Brain microvascular endothelial cell (primary cell): Measurements from ENCODE around the gene AP4M1.
A peak's percentile ranks its signal among the peaks of the same experiment; 100 is the strongest.

Experiments used
- DNase-seq: peaks from one replicate; pipeline ENCODE4 v3.0.0-alpha.2; 2020
- H3K27ac ChIP-seq: fragments of 250-450 bp; sonication (Bioruptor Pico); 2 replicates; pipeline ENCODE4 v1.5.1; 2020; ENCODE audit warnings: mild to moderate bottlenecking, moderate library complexity
- H3K27me3 ChIP-seq: fragments of 250-450 bp; sonication (Bioruptor Pico); replicated peaks from 2 replicates; pipeline ENCODE4 v1.5.1; 2020; ENCODE audit warnings: mild to moderate bottlenecking
- H3K36me3 ChIP-seq: fragments of 250-450 bp; sonication (Bioruptor Pico); replicated peaks from 2 replicates; pipeline ENCODE4 v1.5.1; 2020; ENCODE audit warnings: mild to moderate bottlenecking
- H3K4me3 ChIP-seq: 2 replicates; pipeline ENCODE4 v1.5.1; 2011; ENCODE audit warnings: low read depth, mild to moderate bottlenecking, control low read depth, low read length, moderate library complexity
- CTCF ChIP-seq: IDR thresholded peaks from 2 replicates; pipeline ENCODE4 v1.5.1; 2011; ENCODE audit warnings: low read depth, mild to moderate bottlenecking, moderate library complexity, low read length, control low read depth, inconsistent platforms; ENCODE audit errors: missing control alignments
- in situ Hi-C: cut with HindIII; loops from 2 replicates; pipeline ENCODE4 v1.10.0; 2017; ENCODE audit warnings: low sequenced_read_pairs, low pct_ligation_motif_present

Gene AP4M1

DNA sequence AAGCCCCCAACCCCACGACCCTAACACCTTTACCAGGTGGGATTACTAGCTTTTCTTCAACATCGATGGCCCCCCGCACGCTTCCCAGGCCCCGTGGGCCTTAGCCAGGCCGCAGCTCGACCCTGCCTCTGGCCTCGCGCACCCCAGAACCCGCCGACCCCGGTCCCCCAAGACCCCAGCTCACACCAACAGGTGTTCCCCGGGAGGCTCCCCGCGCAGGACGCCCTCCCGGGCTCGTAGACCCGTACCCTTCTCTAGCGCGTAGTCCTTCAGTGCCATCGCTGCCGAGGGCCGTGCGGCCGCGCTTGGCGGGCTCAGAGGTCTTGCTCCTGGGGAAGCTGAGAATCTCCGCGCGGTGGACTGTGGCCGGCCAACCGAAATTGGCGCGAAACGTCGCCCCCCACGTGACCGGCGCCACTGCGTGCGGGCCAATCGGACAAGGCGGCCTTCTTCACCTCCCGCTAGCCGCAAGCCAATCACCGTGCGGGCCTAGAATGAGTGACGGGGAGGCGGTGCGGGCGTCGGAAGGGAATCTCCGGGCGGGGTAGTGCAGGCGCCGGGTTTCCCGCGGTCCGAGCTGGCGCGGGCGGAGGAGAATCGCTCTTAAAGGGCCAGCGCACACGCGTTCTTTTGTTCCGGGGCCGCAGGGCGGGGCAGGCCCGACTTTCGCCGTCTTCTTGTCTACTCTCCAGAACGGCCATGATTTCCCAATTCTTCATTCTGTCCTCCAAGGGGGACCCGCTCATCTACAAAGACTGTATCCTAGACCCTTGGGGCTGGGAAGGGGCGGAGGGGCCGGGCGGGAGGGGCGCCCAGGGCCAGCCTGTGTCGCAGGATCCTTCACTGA, at the start of gene AP4M1, which contains the start of gene MCM7:
TSS of gene AP4M1 (plus strand) at position 628 of the 847 bp plus-strand sequence. CDS start at position 700, 72 bp downstream.
TSS of gene MCM7 (minus strand) at position 382 of the 847 bp plus-strand sequence. CDS start at position 279, 103 bp downstream.
- no peak for TF ChIP-seq CTCF
- in situ Hi-C loops = no loop called here
- Histone ChIP-seq H3K36me3 (peaks cover 34% of the 10 kb centered on the region), H3K27ac (peak within 1 kb of the TSS; percentile 93), H3K4me3 (peak within 1 kb of the TSS; percentile 81), H3K27me3 (no peaks in the 10 kb centered on the region)
- peak; percentile 98 for DNase-seq

DNA sequence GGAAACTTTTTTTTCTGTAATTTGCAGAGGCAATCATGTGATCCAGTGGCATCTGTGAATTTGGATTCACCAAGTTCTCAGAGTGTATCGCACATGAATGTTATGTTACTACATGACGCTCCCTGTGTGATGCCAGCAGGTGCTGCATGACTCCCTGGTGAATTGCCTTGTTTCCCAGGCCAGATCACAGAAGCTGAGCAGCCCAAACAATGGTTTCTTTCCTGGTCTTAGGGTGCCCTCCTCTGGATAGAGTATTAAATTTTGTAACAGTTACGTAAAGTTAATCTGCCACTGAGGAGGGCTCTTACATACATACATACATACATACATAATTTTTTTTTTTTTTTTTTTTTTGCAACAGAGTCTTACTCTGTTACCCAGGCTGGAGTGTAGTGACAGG, 48.2 kb upstream of the AP4M1 start:
- in situ Hi-C loops = no loop called here
- peak; percentile 25 for TF ChIP-seq CTCF
- peaks cover 6% of the 10 kb centered on the region for H3K36me3 ChIP-seq
- H3K4me3 ChIP-seq = no peak overlapping the region
- no peaks in the 10 kb centered on the region for H3K27me3 ChIP-seq
- H3K27ac ChIP-seq = no peak overlapping the region
- DNase-seq = peak; percentile 49

DNA sequence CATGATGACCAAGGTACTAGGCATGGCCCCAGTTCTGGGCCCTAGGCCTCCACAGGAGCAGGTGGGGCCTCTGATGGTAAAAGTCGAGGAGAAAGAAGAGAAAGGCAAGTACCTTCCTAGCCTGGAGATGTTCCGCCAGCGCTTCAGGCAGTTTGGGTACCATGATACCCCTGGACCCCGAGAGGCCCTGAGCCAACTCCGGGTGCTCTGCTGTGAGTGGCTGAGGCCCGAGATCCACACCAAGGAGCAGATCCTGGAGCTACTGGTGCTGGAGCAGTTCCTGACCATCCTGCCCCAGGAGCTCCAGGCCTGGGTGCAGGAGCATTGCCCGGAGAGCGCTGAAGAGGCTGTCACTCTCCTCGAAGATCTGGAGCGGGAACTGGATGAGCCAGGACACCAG, 44.4 kb upstream of the AP4M1 start:
- DNase-seq = no peak
- in situ Hi-C loops = no loop called here
- H3K36me3 ChIP-seq = peaks cover 25% of the 10 kb centered on the region
- no peak overlapping the region for H3K27ac ChIP-seq
- no peaks in the 10 kb centered on the region for H3K27me3 ChIP-seq
- no peak overlapping the region for H3K4me3 ChIP-seq
- TF ChIP-seq CTCF = no peak

GRCh38 chr7:100059251-100059739, 42.1 kb upstream of the AP4M1 start:
- H3K36me3 ChIP-seq = peaks cover 37% of the 10 kb centered on the region
- no peak for TF ChIP-seq CTCF
- H3K27me3 ChIP-seq = no peaks in the 10 kb centered on the region
- in situ Hi-C loops = no loop called here
- no peak overlapping the region for H3K4me3 ChIP-seq
- no peak overlapping the region for H3K27ac ChIP-seq
- DNase-seq = no peak

DNA sequence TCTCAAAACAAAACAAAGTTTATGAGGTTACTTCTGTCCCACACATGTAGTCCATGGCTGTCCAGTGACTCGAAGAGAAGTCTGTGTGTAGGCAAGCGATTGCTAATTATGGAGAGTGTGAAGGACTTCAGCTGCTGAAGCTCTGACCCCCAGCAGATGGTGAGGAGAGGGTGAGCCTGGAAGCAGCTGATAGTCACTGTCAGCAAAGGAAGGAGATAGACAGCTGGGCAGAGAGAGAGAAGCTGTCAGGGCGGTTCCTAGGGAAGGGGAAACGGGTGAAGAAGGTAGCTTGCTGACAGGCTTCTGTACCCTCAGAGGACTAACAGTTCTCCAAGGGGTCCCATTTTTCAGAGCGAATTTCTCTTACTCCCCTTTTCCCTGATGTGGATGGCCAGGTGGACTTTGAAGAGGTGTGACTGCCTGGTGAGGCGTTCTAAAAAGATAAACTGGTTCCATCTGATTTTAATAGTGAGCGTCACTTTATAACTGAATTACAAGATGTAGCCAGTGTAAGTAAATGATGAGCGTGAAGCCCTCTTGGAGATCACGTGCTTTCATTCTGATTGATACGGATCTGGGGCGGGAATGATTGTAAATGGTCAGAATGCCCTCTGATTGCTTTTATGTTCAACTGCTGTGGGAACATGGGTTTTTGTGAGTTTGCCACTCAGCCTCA, 39.8 kb upstream of the AP4M1 start:
- Histone ChIP-seq H3K4me3 (no peak overlapping the region), H3K27me3 (no peaks in the 10 kb centered on the region), H3K36me3 (peaks cover 44% of the 10 kb centered on the region), H3K27ac (no peak overlapping the region)
- in situ Hi-C loops = no loop called here
- no peak for DNase-seq
- no peak for TF ChIP-seq CTCF
